ENCODE measurements around the gene INSRR.
A peak's percentile ranks its signal among the peaks of the same experiment; 100 is the strongest.

Gene INSRR

GRCh38 chr1:156893048-156893953, 34.4 kb upstream of the INSRR start, which contains the start of gene PEAR1:
TSS of gene PEAR1 (plus strand) at chr1:156893718. CDS start at chr1:156903927, 10,209 bp downstream.
- no peak for DNase-seq

GRCh38 chr1:156892190-156893047, 33.5 kb upstream of the INSRR start:
- peak; percentile 89 for DNase-seq

- peak; percentile 62 for DNase-seq
Measured at GRCh38 chr1:156889802-156890580, 31.1 kb upstream of the INSRR start.

GRCh38 chr1:156887734-156888133, 28.8 kb upstream of the INSRR start:
- no peak for DNase-seq

- DNase-seq: no peak
Measured at GRCh38 chr1:156887317-156887716, 28.4 kb upstream of the INSRR start.

GRCh38 chr1:156886583-156887281, 27.8 kb upstream of the INSRR start:
- no peak for DNase-seq

- DNase-seq: no peak
Measured at GRCh38 chr1:156885880-156886355, 27.0 kb upstream of the INSRR start.

- DNase-seq: no peak
Measured at GRCh38 chr1:156885314-156885713, 26.4 kb upstream of the INSRR start.

GRCh38 chr1:156884560-156885184, 25.8 kb upstream of the INSRR start:
- DNase-seq: no peak

- DNase-seq: no peak
Measured at GRCh38 chr1:156883919-156884318, 25.0 kb upstream of the INSRR start.

GRCh38 chr1:156882543-156882942, 23.6 kb upstream of the INSRR start:
- DNase-seq: no peak

- DNase-seq: no peak
Measured at GRCh38 chr1:156881663-156882062, 22.7 kb upstream of the INSRR start.

- no peak for DNase-seq
Measured at GRCh38 chr1:156881101-156881500, 22.2 kb upstream of the INSRR start.

GRCh38 chr1:156880473-156880872, 21.6 kb upstream of the INSRR start:
- no peak for DNase-seq

- DNase-seq: no peak
Measured at GRCh38 chr1:156879876-156880275, 21.0 kb upstream of the INSRR start.

- DNase-seq: no peak
Measured at GRCh38 chr1:156877433-156878170, 18.7 kb upstream of the INSRR start.

GRCh38 chr1:156876281-156876680, 17.4 kb upstream of the INSRR start:
- no peak for DNase-seq

- no peak for DNase-seq
Measured at GRCh38 chr1:156875341-156875615, 16.4 kb upstream of the INSRR start.

- DNase-seq: no peak
Measured at GRCh38 chr1:156874572-156875340, 15.8 kb upstream of the INSRR start.

- DNase-seq: no peak
Measured at GRCh38 chr1:156874142-156874541, 15.2 kb upstream of the INSRR start.
